ENCODE results near the gene PPP1R14D.

GRCh38 chr15:40803076-40803475 is 25.4 kb downstream of the PPP1R14D start:
- TF ChIP-seq CTCF (IDR thresholded peaks at IDR 0.05) (no peak), POLR2A (IDR thresholded peaks at IDR 0.05) (no peak)
